Panc1 (cell line): ENCODE measurements around the gene XXYLT1. TPM values are rescaled to one million over a fixed set of nuclear protein-coding genes. Genes with fewer than 3 reads are reported as not detected.

Source experiments
- ATAC-seq: fragments of 200-7000 bp; cut with Tn5 transposase; 2 replicates; pipeline ENCODE4 v1.9.1; 2020; ENCODE audit warnings: mild to moderate bottlenecking, moderate library complexity
- Bru-seq: library from RNA; stranded (reverse); fragments of 400-500 nt; gene quantifications from one replicate; lab custom pipeline; 2021; lab: Mats Ljungman, UMichigan
- BruChase-seq, 2 experiments: library from RNA; stranded (reverse); fragments of 400-500 nt; gene quantifications; one replicate each; lab custom pipeline; 2021; lab: Mats Ljungman, UMichigan
- BruUV-seq: library from RNA; stranded (reverse); fragments of 400-500 nt; replicated peaks from 2 replicates; lab custom pipeline; 2021; lab: Mats Ljungman, UMichigan
- CTCF ChIA-PET: fragments of 300-600 bp; sonication (Branson Sonifier 250); formaldehyde crosslinking; loops from one replicate; lab custom pipeline; 2022; ENCODE audit warnings: antibody characterized with exemption; lab: Charles Lee
- POLR2A ChIA-PET: fragments of 300-600 bp; sonication (Branson Sonifier 250); formaldehyde crosslinking; loops from one replicate; lab custom pipeline; 2022; ENCODE audit warnings: antibody characterized with exemption; lab: Charles Lee
- DNase-seq: peaks from one replicate; pipeline ENCODE4 v3.0.0-alpha.2; 2010; ENCODE audit warnings: low read depth, low spot score
- H3K27ac ChIP-seq: 2 replicates; pipeline ENCODE4 v1.5.1; 2011; ENCODE audit warnings: mild to moderate bottlenecking, low read length, inconsistent platforms
- H3K27me3 ChIP-seq: fragments of 200-500 bp; sonication (Bioruptor generic); 2 replicates; pipeline ENCODE4 v1.6.0; 2014; ENCODE audit warnings: low read length, inconsistent platforms; ENCODE audit not compliant: control insufficient read depth, insufficient read depth
- H3K36me3 ChIP-seq: fragments of 200-500 bp; sonication (Bioruptor generic); 2 replicates; pipeline ENCODE4 v1.5.1; 2014; ENCODE audit warnings: inconsistent platforms, mild to moderate bottlenecking, low read length, moderate library complexity; ENCODE audit not compliant: control insufficient read depth, insufficient read depth
- H3K4me1 ChIP-seq: 2 replicates; pipeline ENCODE4 v1.5.1; 2011; ENCODE audit warnings: inconsistent platforms, mild to moderate bottlenecking, low read length, moderate library complexity; ENCODE audit not compliant: control insufficient read depth, insufficient read depth
- H3K4me3 ChIP-seq, 2 experiments: 2 replicates each; pipeline ENCODE4 v1.5.1; 2011 to 2012; ENCODE audit warnings: low read depth in 2 of 2, low read length in 2 of 2, mild to moderate bottlenecking in 2 of 2, inconsistent platforms in 1 of 2, moderate library complexity in 1 of 2
- H3K9me3 ChIP-seq: fragments of 200-500 bp; sonication (Bioruptor generic); 2 replicates; pipeline ENCODE4 v1.5.1; 2014; ENCODE audit warnings: low read depth, mild to moderate bottlenecking, inconsistent platforms, low read length, moderate library complexity; ENCODE audit not compliant: control insufficient read depth, insufficient read depth
- CTCF ChIP-seq: fragments of 450-650 bp; IDR thresholded peaks from 2 replicates; pipeline ENCODE4 v1.5.1; 2017; ENCODE audit warnings: mild to moderate bottlenecking
- POLR2AphosphoS5 ChIP-seq: IDR thresholded peaks from 2 replicates; pipeline ENCODE4 v1.6.1; 2012; ENCODE audit warnings: mild to moderate bottlenecking, low read depth, low read length, moderate library complexity
- REST ChIP-seq, 2 experiments: IDR thresholded peaks; 2 replicates each; pipeline ENCODE4 v1.6.1; 2011 to 2012; ENCODE audit warnings: low read depth in 2 of 2, control low read depth in 1 of 2, low read length in 1 of 2, mild to moderate bottlenecking in 1 of 2, moderate library complexity in 1 of 2; ENCODE audit not compliant: insufficient read depth in 1 of 2
- SIN3A ChIP-seq: IDR thresholded peaks from 2 replicates; pipeline ENCODE4 v1.6.1; 2012; ENCODE audit warnings: low read depth, mild to moderate bottlenecking, low read length, moderate library complexity, borderline replicate concordance; ENCODE audit not compliant: insufficient read depth
- TCF7L2 ChIP-seq: IDR thresholded peaks from 2 replicates; pipeline ENCODE4 v1.6.1; 2011; ENCODE audit warnings: mild to moderate bottlenecking, low read depth, low read length, inconsistent platforms
- in situ Hi-C: cut with HindIII; loops from 2 replicates; pipeline ENCODE4 v1.10.0; 2016; ENCODE audit warnings: low sequenced_read_pairs, low pct_unique_long_range_greater_than_20kb
- intact Hi-C: fragments of 100-400 bp; cut with micrococcal nuclease; formaldehyde crosslinking; loops from one replicate; pipeline ENCODE4 v1.10.0; 2022; ENCODE audit not compliant: unreplicated experiment
- long read RNA-seq: library from polyadenylated mRNA; unstranded; transcript quantifications from one replicate; pipeline ENCODE4 v2.0.0, GENCODE V29; 2021; ENCODE audit not compliant: unreplicated experiment
- polyA plus RNA-seq: library from polyadenylated mRNA; unstranded; fragments of >200 nt; gene quantifications from one replicate; pipeline ENCODE4 v1.2.1, GENCODE V29; 2012; ENCODE audit warnings: missing spikeins; ENCODE audit not compliant: insufficient read length
- total RNA-seq: library from RNA; stranded (reverse); gene quantifications from one replicate; pipeline ENCODE4 v1.2.1, GENCODE V29; 2021; ENCODE audit not compliant: unreplicated experiment

Gene XXYLT1
- total RNA-seq (26.0 TPM), Bru-seq, nascent RNA (percentile 69 among the genes with signal in this experiment), BruChase-seq, experiment 1, labeled RNA remaining after a 2-hour chase (percentile 65 among the genes with signal in this experiment), BruChase-seq, experiment 2, labeled RNA remaining after a 6-hour chase (percentile 68 among the genes with signal in this experiment)
- 29.7 TPM for polyA plus RNA-seq
- long read RNA-seq, transcript XXYLT1-201 (4 exons, 2,727 nt) = major isoform, 45 of 73 reads
- long read RNA-seq, partial matches to known transcripts = 5 of 73 reads
- long read RNA-seq, other reads (novel, unspliced or antisense) = 23 of 73 reads

- H3K9me3 ChIP-seq = no peaks in the 10 kb centered on the region
- DNase-seq (no peak), ATAC-seq (peak; percentile 93)
- H3K4me3 ChIP-seq = peak within 1 kb of the TSS; percentile 76 to 91
- H3K36me3 ChIP-seq = peaks cover 3% of the 10 kb centered on the region; the same call in 1 of the 2 replicates
- ChIA-PET POLR2A (interaction anchor here (0.5 to 0.6 kb wide), 3 partner anchors 63 to 587 kb away, joined by 3 to 8 read pairs (median 5); no protein-coding TSS in a partner anchor), CTCF (interaction anchor here (0.6 to 3.2 kb wide), 32 partner anchors 7 to 599 kb away, joined by 3 to 22 read pairs (median 3); partner anchors contain the start of genes ACAP2 and LSG1)
- H3K27ac ChIP-seq = peak within 1 kb of the TSS; percentile 92
- H3K27me3 ChIP-seq = no peaks in the 10 kb centered on the region
- TF ChIP-seq REST (IDR thresholded peaks at IDR 0.05; ENCODE audit: insufficient read depth in 1 of 2, low read depth in 2 of 2, low read length in 1 of 2) = no peak
- peak; percentile 34; the same call in 1 of the 2 replicates for TF ChIP-seq SIN3A
- TF ChIP-seq POLR2AphosphoS5 = peak; percentile 84
- TF ChIP-seq CTCF = no peak; the same call in 1 of the 2 replicates
- no peak for TF ChIP-seq TCF7L2
- no TSS peak for BruUV-seq
- intact Hi-C loops (loop anchor here (1.0 kb wide), 1 partner anchor 251 kb away; no protein-coding TSS in a partner anchor), in situ Hi-C loops (no loop called here)
- H3K4me1 ChIP-seq = peaks cover 19% of the 10 kb centered on the region
Observed at GRCh38 chr3:195270817-195271409, at the start of gene XXYLT1. Gene XXYLT1 (minus strand): TSS chr3:195271159. CDS start chr3:195271058, 101 bp downstream.

DNA sequence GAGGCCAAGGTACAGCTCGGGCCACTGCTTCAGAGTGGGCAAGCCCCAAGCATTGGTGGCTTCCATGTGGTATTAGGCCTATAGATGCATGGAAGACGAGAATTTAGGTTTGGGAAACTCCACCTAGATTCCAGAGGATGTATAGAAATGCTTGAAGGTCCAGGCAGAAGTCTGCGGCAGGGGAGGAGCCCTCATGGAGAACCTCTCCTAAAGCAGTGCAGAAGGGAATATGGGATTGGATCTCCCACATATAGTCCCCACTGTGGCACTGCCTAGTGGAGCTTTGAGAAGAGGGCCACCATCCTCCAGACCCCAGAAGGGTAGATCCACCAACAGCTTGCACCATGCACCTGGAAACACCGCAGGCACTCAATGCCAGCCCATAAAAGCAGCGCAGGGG lies 48.1 kb upstream of the XXYLT1 start:
- no peak for ATAC-seq
- H3K27me3 ChIP-seq = no peaks in the 10 kb centered on the region
- POLR2A ChIA-PET = no interaction called here
- H3K4me1 ChIP-seq = no peaks in the 10 kb centered on the region
- no peaks in the 10 kb centered on the region for H3K36me3 ChIP-seq
- H3K27ac ChIP-seq = no peak overlapping the region
- DNase-seq = no peak
- in situ Hi-C loops = no loop called here
- TF ChIP-seq POLR2AphosphoS5 (no peak), CTCF (no peak), REST (IDR thresholded peaks at IDR 0.05; ENCODE audit: insufficient read depth in 1 of 2, low read depth in 2 of 2, low read length in 1 of 2) (no peak), TCF7L2 (no peak), SIN3A (no peak)
- CTCF ChIA-PET = no interaction called here
- intact Hi-C loops = no loop called here
- H3K9me3 ChIP-seq = no peaks in the 10 kb centered on the region
- no TSS peak for BruUV-seq
- no peak overlapping the region for H3K4me3 ChIP-seq
